CD4-positive, alpha-beta T cell (primary cell): Measurements from ENCODE around the gene COL13A1. TPM values are rescaled to one million over a fixed set of nuclear protein-coding genes. Genes with fewer than 3 reads are reported as not detected.

Source experiments
- ATAC-seq: fragments of 200-7000 bp; cut with Tn5 transposase; one replicate; pipeline ENCODE4 v1.10.0; 2022; ENCODE audit warnings: mild to moderate bottlenecking; ENCODE audit not compliant: poor library complexity
- CTCF ChIA-PET: fragments of 350-600 bp; sonication (Branson Sonifier 250); formaldehyde crosslinking; loops from one replicate; lab custom pipeline; 2021; ENCODE audit warnings: antibody characterized with exemption, inconsistent platforms; lab: Charles Lee
- POLR2A ChIA-PET: fragments of 350-600 bp; sonication (Branson Sonifier 250); formaldehyde crosslinking; loops from one replicate; lab custom pipeline; 2021; ENCODE audit warnings: antibody characterized with exemption, inconsistent platforms; lab: Charles Lee
- DNase-seq, 14 experiments: peaks; one replicate each; pipeline ENCODE4 v3.0.0-alpha.2; 2013 to 2020; ENCODE audit warnings: mixed read lengths in 2 of 14
- H3K27ac ChIP-seq, 2 donors: one replicate each; pipeline versions ENCODE4 v1.5.1 to v1.7.0; 2013; ENCODE audit warnings: low read length in 2 of 2, low read depth in 1 of 2, mild to moderate bottlenecking in 1 of 2
- H3K27me3 ChIP-seq, 2 experiments: 1 replicate in 1 of 2; 2 replicates in 1 of 2; pipeline versions ENCODE4 v1.6.1 to v1.7.0; 2013; ENCODE audit warnings: low read length in 2 of 2, control low read depth in 1 of 2, mild to moderate bottlenecking in 1 of 2, moderate library complexity in 1 of 2; ENCODE audit not compliant: insufficient read depth in 2 of 2, control insufficient read depth in 1 of 2
- H3K36me3 ChIP-seq: one replicate; pipeline ENCODE4 v1.6.1; 2013; ENCODE audit warnings: low read length, control low read depth; ENCODE audit not compliant: insufficient read depth
- H3K4me1 ChIP-seq: one replicate; pipeline ENCODE4 v1.6.1; 2013; ENCODE audit warnings: low read length, control low read depth; ENCODE audit not compliant: insufficient read depth
- H3K4me3 ChIP-seq: one replicate; pipeline ENCODE4 v1.5.1; 2013; ENCODE audit warnings: mild to moderate bottlenecking, low read length, moderate library complexity
- H3K9me3 ChIP-seq, 2 experiments: 1 replicate in 1 of 2; 2 replicates in 1 of 2; pipeline versions ENCODE4 v1.6.1 to v1.7.0; 2013; ENCODE audit warnings: low read length in 2 of 2, mild to moderate bottlenecking in 2 of 2, control low read depth in 1 of 2, moderate library complexity in 1 of 2; ENCODE audit not compliant: control insufficient read depth in 1 of 2, insufficient read depth in 1 of 2
- H3K27ac Mint-ChIP-seq: one replicate; pipeline ENCODE4 v1.8.0; 2020; ENCODE audit warnings: mixed read lengths
- H3K27me3 Mint-ChIP-seq: one replicate; pipeline ENCODE4 v1.8.0; 2021; ENCODE audit warnings: mixed read lengths
- H3K36me3 Mint-ChIP-seq: one replicate; pipeline ENCODE4 v1.8.0; 2021; ENCODE audit warnings: low read depth, mixed read lengths
- H3K4me1 Mint-ChIP-seq: one replicate; pipeline ENCODE4 v1.8.0; 2021; ENCODE audit warnings: low read depth, mixed read lengths
- H3K4me3 Mint-ChIP-seq: one replicate; pipeline ENCODE4 v1.8.0; 2020; ENCODE audit warnings: mild to moderate bottlenecking, mixed read lengths
- H3K9me3 Mint-ChIP-seq: one replicate; pipeline ENCODE4 v1.8.0; 2020; ENCODE audit warnings: mixed read lengths
- CTCF ChIP-seq: fragments of 200-600 bp; IDR thresholded peaks from one replicate; pipeline ENCODE4 v1.8.0; 2022; ENCODE audit warnings: antibody characterized with exemption, mild to moderate bottlenecking
- intact Hi-C, 2 experiments: fragments of 100-400 bp; cut with DNase I in 1 of 2; cut with micrococcal nuclease in 1 of 2; formaldehyde crosslinking; loops; one replicate each; pipeline versions ENCODE4 v1.15.1 to v1.9.0; 2023 to 2025; cut with DNase I, micrococcal nuclease
- total RNA-seq, 174 experiments: library from RNA in 2 of 174; stranded (reverse) in 2 of 174; gene quantifications; one replicate each; pipeline ENCODE4 v1.2.3 and lab custom pipeline; 2021 to 2026

The COL13A1 gene
- total RNA-seq, 2 experiments from 2014 or later, result not detected

- intact Hi-C loops, result no loop called here
- no peak overlapping the region for H3K4me3 Mint-ChIP-seq
- peaks cover 12% of the 10 kb centered on the region for H3K27me3 Mint-ChIP-seq
- peaks cover 0 to 9% of the 10 kb centered on the region in 2 experiments for H3K9me3 ChIP-seq
- H3K36me3 Mint-ChIP-seq, result no peaks in the 10 kb centered on the region
- POLR2A ChIA-PET, result no interaction called here
- no peak for TF ChIP-seq CTCF
- ATAC-seq (no peak), DNase-seq (no peak)
- CTCF ChIA-PET, result no interaction called here
- H3K4me1 Mint-ChIP-seq, result no peaks in the 10 kb centered on the region
- no peaks in the 10 kb centered on the region for H3K36me3 ChIP-seq
- no peaks in the 10 kb centered on the region for H3K9me3 Mint-ChIP-seq
- H3K4me1 ChIP-seq, result no peaks in the 10 kb centered on the region
- H3K27ac Mint-ChIP-seq, result no peak overlapping the region
- no peak overlapping the region for H3K27ac ChIP-seq
- H3K27me3 ChIP-seq, result peaks cover 0 to 2% of the 10 kb centered on the region in 2 experiments
- H3K4me3 ChIP-seq, result no peak overlapping the region
These were observed 32.2 kb upstream of the COL13A1 start for GRCh38 chr10:69769395-69769992.

DNA sequence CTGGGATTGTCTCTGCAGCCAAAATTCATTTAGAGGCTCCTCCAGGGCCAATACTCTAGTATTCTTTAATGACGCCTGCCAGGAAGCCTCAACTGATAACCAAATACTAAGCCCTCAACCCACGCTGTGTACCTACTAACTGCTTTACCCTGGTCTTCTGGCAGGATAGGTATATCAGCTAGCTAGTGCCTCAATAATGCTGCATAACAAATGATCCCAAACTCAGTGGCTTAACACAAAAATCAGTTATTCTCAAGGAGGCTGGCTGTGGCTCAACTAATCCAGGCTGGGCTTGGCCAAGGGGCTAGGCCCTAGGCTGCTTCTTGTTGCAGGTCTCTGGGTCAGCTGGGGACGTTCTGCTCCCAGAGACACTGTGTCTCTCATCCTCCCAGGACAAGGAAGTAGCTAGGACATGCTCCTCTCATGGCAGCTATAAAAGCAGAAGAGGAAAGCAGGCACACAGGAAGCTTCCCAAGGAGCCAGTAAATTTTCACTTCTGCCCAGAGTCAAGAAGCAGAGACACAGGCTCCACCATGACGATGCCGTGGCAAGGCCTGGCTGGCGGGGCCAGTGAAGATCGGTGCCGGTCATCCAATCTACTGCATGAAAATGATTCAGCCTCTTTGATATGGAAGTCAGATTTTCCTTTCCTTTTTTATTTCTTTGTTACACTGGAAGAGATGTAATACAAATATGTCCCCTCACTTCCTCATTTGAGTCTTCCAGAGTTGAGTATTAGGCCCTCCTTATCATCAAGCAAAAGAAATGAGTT lies 28.6 kb upstream of the COL13A1 start:
- DNase-seq (no peak), ATAC-seq (no peak)
- ChIA-PET CTCF (no interaction called here), POLR2A (no interaction called here)
- H3K4me1 ChIP-seq, result no peaks in the 10 kb centered on the region
- H3K4me3 Mint-ChIP-seq, result no peak overlapping the region
- TF ChIP-seq CTCF, result no peak
- no peaks in the 10 kb centered on the region for H3K9me3 Mint-ChIP-seq
- H3K27ac ChIP-seq, result no peak overlapping the region
- H3K9me3 ChIP-seq, result peaks cover 0 to 9% of the 10 kb centered on the region in 2 experiments
- H3K4me3 ChIP-seq, result no peak overlapping the region
- H3K27ac Mint-ChIP-seq, result no peak overlapping the region
- H3K4me1 Mint-ChIP-seq, result no peaks in the 10 kb centered on the region
- intact Hi-C loops, result no loop called here
- no peaks in the 10 kb centered on the region for H3K36me3 ChIP-seq
- H3K27me3 Mint-ChIP-seq, result peaks cover 7% of the 10 kb centered on the region
- H3K36me3 Mint-ChIP-seq, result no peaks in the 10 kb centered on the region
- H3K27me3 ChIP-seq, result peaks cover 0 to 2% of the 10 kb centered on the region in 2 experiments

- no peak overlapping the region for H3K4me3 Mint-ChIP-seq
- H3K4me3 ChIP-seq, result no peak overlapping the region
- intact Hi-C loops, result no loop called here
- DNase-seq (no peak), ATAC-seq (no peak)
- ChIA-PET CTCF (no interaction called here), POLR2A (interaction anchor here (0.6 kb wide), 1 partner anchor 878 kb away, joined by 3 read pairs; no protein-coding TSS in a partner anchor)
- H3K4me1 ChIP-seq, result no peaks in the 10 kb centered on the region
- no peaks in the 10 kb centered on the region for H3K27me3 ChIP-seq
- H3K27ac ChIP-seq, result no peak overlapping the region
- H3K4me1 Mint-ChIP-seq, result no peaks in the 10 kb centered on the region
- H3K27ac Mint-ChIP-seq, result no peak overlapping the region
- no peaks in the 10 kb centered on the region for H3K9me3 Mint-ChIP-seq
- H3K9me3 ChIP-seq, result peaks cover 0 to 9% of the 10 kb centered on the region in 2 experiments
- H3K27me3 Mint-ChIP-seq, result peaks cover 7% of the 10 kb centered on the region
- no peaks in the 10 kb centered on the region for H3K36me3 ChIP-seq
- H3K36me3 Mint-ChIP-seq, result no peaks in the 10 kb centered on the region
- TF ChIP-seq CTCF, result no peak
These were observed 27.1 kb upstream of the COL13A1 start for GRCh38 chr10:69774596-69774995.
